ENCODE measurements around the gene TIE1.

- TF ChIP-seq CTCF (IDR thresholded peaks at IDR 0.05) (no peak), EZH2 (IDR thresholded peaks at IDR 0.05) (no peak), EZH2phosphoT487 (IDR thresholded peaks at IDR 0.05) (no peak)
These were observed 26.0 kb upstream of the TIE1 start for GRCh38 chr1:43274804-43275180.

Data from neural progenitor cell (in vitro differentiated cells).